Keratinocyte (primary cell): Measurements from ENCODE around the gene FSTL3.

ENCODE experiments used
- CTCF ChIP-seq, 3 experiments: IDR thresholded peaks in 1 of 3; conservative IDR thresholded peaks in 1 of 3; optimal IDR thresholded peaks in 1 of 3; 2 replicates in 2 of 3; 3 replicates in 1 of 3; pipeline versions ENCODE3 to v1.5.1; 2011; ENCODE audit warnings: low read length in 3 of 3, mild to moderate bottlenecking in 3 of 3, moderate library complexity in 2 of 3, control low read depth in 1 of 3, inconsistent platforms in 1 of 3; ENCODE audit not compliant: insufficient read depth in 2 of 3; ENCODE audit errors: extremely low read depth in 1 of 3
- EZH2 ChIP-seq: IDR thresholded peaks from one replicate; pipeline ENCODE4 v1.6.1; 2012; ENCODE audit warnings: inconsistent platforms, mild to moderate bottlenecking, low read length, moderate library complexity

- TF ChIP-seq CTCF (optimal IDR thresholded peaks at IDR 0.05 in 1 of 3, IDR thresholded peaks at IDR 0.05 in 1 of 3, conservative IDR thresholded peaks at IDR 0.05 in 1 of 3; ENCODE audit: extremely low read depth in 1 of 3, insufficient read depth in 2 of 3, low read length in 3 of 3) = no peak
- no peak for TF ChIP-seq EZH2
Measured at GRCh38 chr19:676007-676338, 219 bp upstream of the FSTL3 start.
